Femur (tissue), 1 donor: ENCODE data around the gene DKK3.
A peak's percentile ranks its signal among the peaks of the same experiment; 100 is the strongest.
"Not testable (repeated sequence)": the region's sequence is repeated elsewhere in the genome, so short reads cannot be mapped to it uniquely, and the experiment has no call there.

Experiments used
- DNase-seq: peaks from one replicate; pipeline ENCODE4 v3.0.0-alpha.2; 2017

DKK3 gene

GRCh38 chr11:12007769-12008737 is at the start of gene DKK3:
Gene DKK3, minus strand, starts transcription at chr11:12008626. Its CDS starts 44 bp downstream, at chr11:12008582.
- DNase-seq, result peak; percentile 54

GRCh38 chr11:12057299-12057980 is 49.0 kb upstream of the DKK3 start:
- no peak for DNase-seq

- no peak for DNase-seq
Observed at GRCh38 chr11:12056119-12056518, 47.7 kb upstream of the DKK3 start.

GRCh38 chr11:12053606-12054361 is 45.4 kb upstream of the DKK3 start:
- no peak for DNase-seq

GRCh38 chr11:12052676-12053605 is 44.5 kb upstream of the DKK3 start:
- no peak for DNase-seq

- no peak for DNase-seq
Observed at GRCh38 chr11:12051287-12051662, 42.8 kb upstream of the DKK3 start.

- no peak for DNase-seq
Observed at GRCh38 chr11:12050470-12051286, 42.3 kb upstream of the DKK3 start.

GRCh38 chr11:12048936-12049790 is 40.7 kb upstream of the DKK3 start:
- no peak for DNase-seq

- no peak for DNase-seq
Observed at GRCh38 chr11:12046636-12047236, 38.3 kb upstream of the DKK3 start.

GRCh38 chr11:12045914-12046635 is 37.6 kb upstream of the DKK3 start:
- no peak for DNase-seq

GRCh38 chr11:12044799-12045198 is 36.4 kb upstream of the DKK3 start:
- DNase-seq, result no peak

- DNase-seq, result peak; percentile 91
Observed at GRCh38 chr11:12043959-12044791, 35.7 kb upstream of the DKK3 start.

- DNase-seq, result no peak
Observed at GRCh38 chr11:12043221-12043620, 34.8 kb upstream of the DKK3 start.

- no peak for DNase-seq
Observed at GRCh38 chr11:12042215-12042676, 33.8 kb upstream of the DKK3 start.

GRCh38 chr11:12040719-12041118 is 32.3 kb upstream of the DKK3 start:
- not testable (repeated sequence) for DNase-seq

GRCh38 chr11:12032968-12033367 is 24.5 kb upstream of the DKK3 start:
- no peak for DNase-seq

GRCh38 chr11:12031856-12032544 is 23.6 kb upstream of the DKK3 start:
- no peak for DNase-seq
